AG04450 (cell line): ENCODE measurements around the gene BPIFB4. TPM values are rescaled to one million over a fixed set of nuclear protein-coding genes. Genes with fewer than 3 reads are reported as not detected.

ENCODE experiments used
- CTCF ChIA-PET: fragments of 300-600, 350-600 bp; formaldehyde crosslinking; extraction: SDS; loops from one replicate; lab custom pipeline; 2022; ENCODE audit warnings: antibody characterized with exemption, inconsistent platforms; lab: Charles Lee
- POLR2A ChIA-PET: fragments of 350-600 bp; formaldehyde crosslinking; extraction: SDS; loops from one replicate; lab custom pipeline; 2021; ENCODE audit warnings: antibody characterized with exemption, inconsistent platforms; lab: Yijun Ruan, JAX
- DNase-seq: peaks from one replicate; pipeline ENCODE4 v3.0.0-alpha.2; 2011; ENCODE audit warnings: low read depth, low spot score
- H3K27ac ChIP-seq: one replicate; pipeline ENCODE4 v1.5.1; 2012; ENCODE audit warnings: low read depth, low read length, control low read depth
- H3K27me3 ChIP-seq: one replicate; pipeline ENCODE4 v1.6.0; 2012; ENCODE audit warnings: low read length; ENCODE audit not compliant: control insufficient read depth, insufficient read depth
- H3K4me3 ChIP-seq: 2 replicates; pipeline ENCODE4 v1.5.1; 2011; ENCODE audit warnings: mild to moderate bottlenecking, low read depth, low read length, control low read depth
- H3K9me3 ChIP-seq: 2 replicates; pipeline ENCODE4 v1.5.1; 2012; ENCODE audit warnings: low read length; ENCODE audit not compliant: control insufficient read depth, insufficient read depth
- polyA plus RNA-seq: library from polyadenylated mRNA; depleted of rRNA; stranded (reverse); fragments of >200 nt; gene quantifications from 2 replicates; pipeline ENCODE4 v1.2.3, GENCODE V29; 2011
- TF ChIP-seq, protein P1 (sequence below): IDR thresholded peaks from 2 replicates; pipeline ENCODE4 v1.5.1; 2011; ENCODE audit warnings: low read depth, low read length, control low read depth, inconsistent platforms

BPIFB4 gene
- polyA plus RNA-seq, 1 experiment: not detected

GRCh38 chr20:33091693-33092092 is 12.2 kb downstream of the BPIFB4 start:
- H3K4me3 ChIP-seq: no peak overlapping the region
- peaks cover 8% of the 10 kb centered on the region for H3K27me3 ChIP-seq
- POLR2A ChIA-PET: no interaction called here
- no peak for DNase-seq
- TF ChIP-seq, protein P1, sequence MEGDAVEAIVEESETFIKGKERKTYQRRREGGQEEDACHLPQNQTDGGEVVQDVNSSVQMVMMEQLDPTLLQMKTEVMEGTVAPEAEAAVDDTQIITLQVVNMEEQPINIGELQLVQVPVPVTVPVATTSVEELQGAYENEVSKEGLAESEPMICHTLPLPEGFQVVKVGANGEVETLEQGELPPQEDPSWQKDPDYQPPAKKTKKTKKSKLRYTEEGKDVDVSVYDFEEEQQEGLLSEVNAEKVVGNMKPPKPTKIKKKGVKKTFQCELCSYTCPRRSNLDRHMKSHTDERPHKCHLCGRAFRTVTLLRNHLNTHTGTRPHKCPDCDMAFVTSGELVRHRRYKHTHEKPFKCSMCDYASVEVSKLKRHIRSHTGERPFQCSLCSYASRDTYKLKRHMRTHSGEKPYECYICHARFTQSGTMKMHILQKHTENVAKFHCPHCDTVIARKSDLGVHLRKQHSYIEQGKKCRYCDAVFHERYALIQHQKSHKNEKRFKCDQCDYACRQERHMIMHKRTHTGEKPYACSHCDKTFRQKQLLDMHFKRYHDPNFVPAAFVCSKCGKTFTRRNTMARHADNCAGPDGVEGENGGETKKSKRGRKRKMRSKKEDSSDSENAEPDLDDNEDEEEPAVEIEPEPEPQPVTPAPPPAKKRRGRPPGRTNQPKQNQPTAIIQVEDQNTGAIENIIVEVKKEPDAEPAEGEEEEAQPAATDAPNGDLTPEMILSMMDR: no peak
- CTCF ChIA-PET: no interaction called here
- H3K9me3 ChIP-seq: no peaks in the 10 kb centered on the region
- no peak overlapping the region for H3K27ac ChIP-seq

DNA sequence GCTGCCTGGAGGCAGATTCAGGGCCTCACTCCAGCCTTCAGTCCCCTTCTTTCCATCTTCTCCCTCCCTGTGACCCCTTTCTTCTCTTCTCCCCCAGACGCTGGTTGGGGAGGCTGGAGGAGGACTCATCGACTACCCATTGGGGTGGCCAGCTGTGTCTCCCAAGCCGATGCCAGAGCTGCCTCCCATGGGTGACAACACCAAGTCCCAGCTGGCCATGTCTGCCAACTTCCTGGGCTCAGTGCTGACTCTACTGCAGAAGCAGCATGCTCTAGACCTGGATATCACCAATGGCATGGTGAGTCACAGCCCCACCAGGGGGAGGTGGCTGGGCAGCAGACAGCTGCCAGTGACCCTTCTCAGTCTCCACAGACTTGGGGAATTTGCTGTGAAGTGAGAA is 12.9 kb downstream of the BPIFB4 start:
- TF ChIP-seq, protein P1: no peak
- Histone ChIP-seq H3K4me3 (no peak overlapping the region), H3K9me3 (no peaks in the 10 kb centered on the region), H3K27me3 (peaks cover 8% of the 10 kb centered on the region), H3K27ac (no peak overlapping the region)
- ChIA-PET CTCF (no interaction called here), POLR2A (no interaction called here)
- DNase-seq: no peak

GRCh38 chr20:33093074-33093473 is 13.6 kb downstream of the BPIFB4 start:
- CTCF ChIA-PET: no interaction called here
- no peak for DNase-seq

GRCh38 chr20:33093582-33093981 is 14.1 kb downstream of the BPIFB4 start:
- TF ChIP-seq, protein P1: no peak
- ChIA-PET CTCF (no interaction called here), POLR2A (no interaction called here)
- DNase-seq: no peak
- Histone ChIP-seq H3K27ac (no peak overlapping the region), H3K27me3 (peaks cover 4% of the 10 kb centered on the region), H3K4me3 (no peak overlapping the region), H3K9me3 (no peaks in the 10 kb centered on the region)

More at GRCh38 chr20:33093074-33093473, 13.6 kb downstream of the BPIFB4 start:
- Histone ChIP-seq H3K4me3 (no peak overlapping the region), H3K9me3 (no peaks in the 10 kb centered on the region), H3K27me3 (peaks cover 5% of the 10 kb centered on the region), H3K27ac (no peak overlapping the region)
- POLR2A ChIA-PET: no interaction called here
- TF ChIP-seq, protein P1: no peak

DNA sequence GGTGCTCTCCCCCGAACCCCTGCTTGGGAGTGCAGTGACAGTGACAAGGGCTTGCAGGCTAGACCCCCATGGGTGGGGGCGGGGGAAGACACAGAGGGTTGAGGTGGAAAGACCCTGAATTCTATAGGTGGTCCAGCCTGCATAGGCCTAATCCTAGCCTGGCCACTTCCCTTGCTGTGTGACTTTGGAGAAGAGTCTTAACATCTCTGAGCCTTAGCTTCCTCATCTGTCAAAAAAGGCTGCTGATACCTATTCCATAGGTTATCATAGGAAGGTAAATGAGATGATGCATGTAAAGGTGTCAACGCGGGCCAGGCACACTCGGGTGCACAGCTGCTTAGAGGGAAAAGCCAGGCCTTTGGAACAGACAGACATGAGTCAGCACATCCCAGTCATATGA is 15.8 kb downstream of the BPIFB4 start:
- Histone ChIP-seq H3K27me3 (peaks cover 3% of the 10 kb centered on the region), H3K4me3 (no peak overlapping the region), H3K27ac (no peak overlapping the region), H3K9me3 (no peaks in the 10 kb centered on the region)
- ChIA-PET POLR2A (no interaction called here), CTCF (no interaction called here)
- TF ChIP-seq, protein P1: no peak
- no peak for DNase-seq
